Measurements from ENCODE around the gene ESM1.
"Not testable (repeated sequence)": the region's sequence is repeated elsewhere in the genome, so short reads cannot be mapped to it uniquely, and the experiment has no call there.

The ESM1 gene

GRCh38 chr5:55003432-55004065, 18.2 kb upstream of the ESM1 start:
- Histone ChIP-seq H3K9me3 (ENCODE audit: control insufficient read depth in 2 of 2, low read length in 2 of 2) (peaks cover 0 to 4% of the 10 kb centered on the region in 2 donors), H3K36me3 (ENCODE audit: control insufficient read depth in 2 of 2, insufficient read depth in 2 of 2, low read length in 2 of 2) (no peaks in the 10 kb centered on the region), H3K4me1 (ENCODE audit: control insufficient read depth, insufficient read depth, low read length) (no peaks in the 10 kb centered on the region), H3K27ac (ENCODE audit: low read length) (no peak overlapping the region), H3K27me3 (ENCODE audit: control insufficient read depth in 1 of 2, insufficient read depth in 2 of 2, low read length in 2 of 2) (no peaks in the 10 kb centered on the region), H3K4me3 (ENCODE audit: low read length in 2 of 2) (no peak overlapping the region), H3K9ac (ENCODE audit: low read length in 2 of 2) (no peak overlapping the region)

DNA sequence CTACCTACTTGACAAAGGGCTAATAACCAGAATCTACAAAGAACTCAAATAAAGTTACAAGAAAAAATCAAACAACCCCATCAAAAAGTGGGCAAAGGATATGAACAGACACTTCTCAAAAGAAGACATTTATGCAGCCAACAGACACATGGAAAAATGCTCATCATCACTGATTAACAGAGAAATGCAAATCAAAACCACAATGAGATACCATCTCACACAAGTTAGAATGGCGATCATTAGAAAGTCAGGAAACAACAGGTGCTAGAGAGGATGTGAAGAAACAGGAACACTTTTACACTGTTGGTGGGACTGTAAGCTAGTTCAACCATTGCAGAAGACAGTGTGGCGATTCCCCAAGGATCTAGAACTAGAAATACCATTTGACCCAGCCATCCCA, 16.8 kb upstream of the ESM1 start:
- H3K9ac ChIP-seq (ENCODE audit: low read length in 2 of 2); H3K4me1 ChIP-seq (ENCODE audit: control insufficient read depth, insufficient read depth, low read length); H3K27me3 ChIP-seq (ENCODE audit: control insufficient read depth in 1 of 2, insufficient read depth in 2 of 2, low read length in 2 of 2); H3K36me3 ChIP-seq (ENCODE audit: control insufficient read depth in 2 of 2, insufficient read depth in 2 of 2, low read length in 2 of 2); H3K4me3 ChIP-seq (ENCODE audit: low read length in 2 of 2); H3K27ac ChIP-seq (ENCODE audit: low read length); H3K9me3 ChIP-seq (ENCODE audit: control insufficient read depth in 2 of 2, low read length in 2 of 2): not testable (repeated sequence)

DNA sequence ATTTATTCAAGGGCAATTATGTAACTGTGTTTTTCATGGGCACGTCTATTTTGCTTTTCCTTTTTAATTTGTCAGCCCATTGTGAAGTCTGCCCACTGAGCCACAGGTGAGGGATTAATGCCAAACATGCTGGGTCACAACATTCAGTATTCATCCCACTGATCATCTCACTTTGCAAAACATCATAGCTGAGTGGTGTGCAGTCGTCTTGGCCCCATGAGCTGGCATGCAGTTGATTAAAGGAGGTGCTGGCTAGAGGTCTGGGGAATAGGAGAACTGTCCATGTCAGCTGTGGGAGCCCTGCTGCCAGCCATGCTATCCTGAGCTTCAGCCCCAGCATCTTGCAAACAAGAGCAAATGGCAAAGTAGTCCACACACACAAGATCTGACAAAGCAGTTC, 11.7 kb upstream of the ESM1 start:
- no peak overlapping the region for H3K9ac ChIP-seq (ENCODE audit: low read length in 2 of 2)
- no peaks in the 10 kb centered on the region for H3K9me3 ChIP-seq (ENCODE audit: control insufficient read depth in 2 of 2, low read length in 2 of 2)
- no peaks in the 10 kb centered on the region for H3K36me3 ChIP-seq (ENCODE audit: control insufficient read depth in 2 of 2, insufficient read depth in 2 of 2, low read length in 2 of 2)
- no peaks in the 10 kb centered on the region for H3K4me1 ChIP-seq (ENCODE audit: control insufficient read depth, insufficient read depth, low read length)
- no peak overlapping the region for H3K4me3 ChIP-seq (ENCODE audit: low read length in 2 of 2)
- H3K27ac ChIP-seq (ENCODE audit: low read length), result no peak overlapping the region
- H3K27me3 ChIP-seq (ENCODE audit: control insufficient read depth in 1 of 2, insufficient read depth in 2 of 2, low read length in 2 of 2), result no peaks in the 10 kb centered on the region

GRCh38 chr5:54996466-54996865, 11.1 kb upstream of the ESM1 start:
- Histone ChIP-seq H3K4me3 (ENCODE audit: low read length in 2 of 2) (no peak overlapping the region), H3K36me3 (ENCODE audit: control insufficient read depth in 2 of 2, insufficient read depth in 2 of 2, low read length in 2 of 2) (no peaks in the 10 kb centered on the region), H3K27ac (ENCODE audit: low read length) (no peak overlapping the region), H3K27me3 (ENCODE audit: control insufficient read depth in 1 of 2, insufficient read depth in 2 of 2, low read length in 2 of 2) (no peaks in the 10 kb centered on the region), H3K9ac (ENCODE audit: low read length in 2 of 2) (no peak overlapping the region), H3K4me1 (ENCODE audit: control insufficient read depth, insufficient read depth, low read length) (no peaks in the 10 kb centered on the region), H3K9me3 (ENCODE audit: control insufficient read depth in 2 of 2, low read length in 2 of 2) (no peaks in the 10 kb centered on the region)

- Histone ChIP-seq H3K4me1 (ENCODE audit: control insufficient read depth, insufficient read depth, low read length) (no peaks in the 10 kb centered on the region), H3K27ac (ENCODE audit: low read length) (no peak overlapping the region), H3K4me3 (ENCODE audit: low read length in 2 of 2) (no peak overlapping the region), H3K36me3 (ENCODE audit: control insufficient read depth in 2 of 2, insufficient read depth in 2 of 2, low read length in 2 of 2) (no peaks in the 10 kb centered on the region), H3K9ac (ENCODE audit: low read length in 2 of 2) (no peak overlapping the region), H3K27me3 (ENCODE audit: control insufficient read depth in 1 of 2, insufficient read depth in 2 of 2, low read length in 2 of 2) (no peaks in the 10 kb centered on the region), H3K9me3 (ENCODE audit: control insufficient read depth in 2 of 2, low read length in 2 of 2) (no peaks in the 10 kb centered on the region)
Observed at GRCh38 chr5:54995168-54995567, 9.8 kb upstream of the ESM1 start.

DNA sequence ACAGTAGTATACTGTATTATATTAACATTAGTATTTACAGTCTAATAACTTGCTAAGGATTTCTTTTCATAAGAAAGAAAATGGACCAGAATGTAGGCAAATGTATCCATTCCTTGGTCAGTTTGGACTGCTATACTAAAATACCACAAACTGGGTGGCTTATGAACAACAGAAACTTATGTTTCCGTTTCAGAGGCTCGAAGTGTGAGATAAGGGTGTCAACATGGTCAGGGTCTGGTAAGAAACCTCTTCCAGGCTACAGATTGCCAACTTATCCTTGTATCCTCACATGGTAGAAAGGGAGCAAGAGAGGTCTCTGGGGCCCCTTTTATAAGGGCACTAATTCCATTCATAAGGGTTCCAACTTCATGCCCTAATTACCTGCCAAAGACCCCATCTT, 9.2 kb upstream of the ESM1 start:
- Histone ChIP-seq H3K36me3 (ENCODE audit: control insufficient read depth in 2 of 2, insufficient read depth in 2 of 2, low read length in 2 of 2) (no peaks in the 10 kb centered on the region), H3K4me1 (ENCODE audit: control insufficient read depth, insufficient read depth, low read length) (no peaks in the 10 kb centered on the region), H3K4me3 (ENCODE audit: low read length in 2 of 2) (no peak overlapping the region), H3K9me3 (ENCODE audit: control insufficient read depth in 2 of 2, low read length in 2 of 2) (no peaks in the 10 kb centered on the region), H3K27ac (ENCODE audit: low read length) (no peak overlapping the region), H3K27me3 (ENCODE audit: control insufficient read depth in 1 of 2, insufficient read depth in 2 of 2, low read length in 2 of 2) (no peaks in the 10 kb centered on the region), H3K9ac (ENCODE audit: low read length in 2 of 2) (no peak overlapping the region)

GRCh38 chr5:54993318-54993717, 7.9 kb upstream of the ESM1 start:
- no peak overlapping the region for H3K9ac ChIP-seq (ENCODE audit: low read length in 2 of 2)
- no peak overlapping the region for H3K4me3 ChIP-seq (ENCODE audit: low read length in 2 of 2)
- H3K27me3 ChIP-seq (ENCODE audit: control insufficient read depth in 1 of 2, insufficient read depth in 2 of 2, low read length in 2 of 2), result no peaks in the 10 kb centered on the region
- H3K27ac ChIP-seq (ENCODE audit: low read length), result no peak overlapping the region
- no peaks in the 10 kb centered on the region for H3K4me1 ChIP-seq (ENCODE audit: control insufficient read depth, insufficient read depth, low read length)
- no peaks in the 10 kb centered on the region for H3K9me3 ChIP-seq (ENCODE audit: control insufficient read depth in 2 of 2, low read length in 2 of 2)
- H3K36me3 ChIP-seq (ENCODE audit: control insufficient read depth in 2 of 2, insufficient read depth in 2 of 2, low read length in 2 of 2), result no peaks in the 10 kb centered on the region

DNA sequence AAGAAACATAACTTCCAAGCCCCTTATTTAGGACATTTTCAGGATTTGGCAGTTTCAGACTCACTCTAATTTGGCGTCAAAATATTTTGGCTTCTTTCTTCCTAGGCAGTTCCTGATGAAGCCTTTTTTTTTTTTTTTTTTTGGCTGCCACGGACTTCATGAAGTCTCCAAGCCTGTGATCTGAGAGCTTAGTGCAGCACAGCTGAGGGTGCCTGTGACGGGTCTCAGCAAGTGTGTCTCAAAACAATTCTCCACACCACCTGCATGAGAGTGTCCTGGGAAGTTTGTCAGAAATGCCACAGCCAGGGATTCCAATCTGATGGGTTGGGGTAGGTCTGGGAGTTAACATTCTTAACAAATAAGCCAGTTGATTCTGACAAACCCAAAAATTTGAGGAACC, 6.0 kb upstream of the ESM1 start:
- H3K27ac ChIP-seq (ENCODE audit: low read length), result no peak overlapping the region
- no peaks in the 10 kb centered on the region for H3K9me3 ChIP-seq (ENCODE audit: control insufficient read depth in 2 of 2, low read length in 2 of 2)
- no peaks in the 10 kb centered on the region for H3K4me1 ChIP-seq (ENCODE audit: control insufficient read depth, insufficient read depth, low read length)
- H3K27me3 ChIP-seq (ENCODE audit: control insufficient read depth in 1 of 2, insufficient read depth in 2 of 2, low read length in 2 of 2), result peaks cover 0 to 4% of the 10 kb centered on the region in 2 donors
- no peak overlapping the region for H3K9ac ChIP-seq (ENCODE audit: low read length in 2 of 2)
- no peak overlapping the region for H3K4me3 ChIP-seq (ENCODE audit: low read length in 2 of 2)
- no peaks in the 10 kb centered on the region for H3K36me3 ChIP-seq (ENCODE audit: control insufficient read depth in 2 of 2, insufficient read depth in 2 of 2, low read length in 2 of 2)

GRCh38 chr5:54990841-54991258, 5.5 kb upstream of the ESM1 start:
- Histone ChIP-seq H3K4me3 (ENCODE audit: low read length in 2 of 2) (no peak overlapping the region), H3K4me1 (ENCODE audit: control insufficient read depth, insufficient read depth, low read length) (no peaks in the 10 kb centered on the region), H3K27me3 (ENCODE audit: control insufficient read depth in 1 of 2, insufficient read depth in 2 of 2, low read length in 2 of 2) (peaks cover 0 to 6% of the 10 kb centered on the region in 2 donors), H3K9me3 (ENCODE audit: control insufficient read depth in 2 of 2, low read length in 2 of 2) (no peaks in the 10 kb centered on the region), H3K9ac (ENCODE audit: low read length in 2 of 2) (no peak overlapping the region), H3K27ac (ENCODE audit: low read length) (no peak overlapping the region), H3K36me3 (ENCODE audit: control insufficient read depth in 2 of 2, insufficient read depth in 2 of 2, low read length in 2 of 2) (no peaks in the 10 kb centered on the region)

DNA sequence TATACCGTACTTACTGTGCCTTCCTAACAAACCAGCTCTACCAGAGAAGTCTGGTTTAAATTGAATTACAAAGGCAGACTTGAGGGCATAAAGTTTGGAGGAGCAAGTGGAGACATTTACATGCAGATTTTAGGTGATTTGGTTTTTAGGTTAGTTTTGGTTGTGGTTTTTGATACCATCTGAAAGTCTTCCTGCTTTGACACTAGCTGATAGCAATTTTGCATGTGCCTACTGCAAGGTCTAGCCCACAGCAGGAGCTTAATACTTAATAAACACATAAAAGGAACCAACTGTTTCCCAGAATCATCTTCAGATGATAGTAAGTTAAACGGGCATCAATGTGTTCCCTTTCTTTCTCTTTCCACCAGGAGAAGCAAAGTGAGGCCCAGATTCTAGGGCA, 3.4 kb upstream of the ESM1 start:
- no peak overlapping the region for H3K9ac ChIP-seq (ENCODE audit: low read length in 2 of 2)

DNA sequence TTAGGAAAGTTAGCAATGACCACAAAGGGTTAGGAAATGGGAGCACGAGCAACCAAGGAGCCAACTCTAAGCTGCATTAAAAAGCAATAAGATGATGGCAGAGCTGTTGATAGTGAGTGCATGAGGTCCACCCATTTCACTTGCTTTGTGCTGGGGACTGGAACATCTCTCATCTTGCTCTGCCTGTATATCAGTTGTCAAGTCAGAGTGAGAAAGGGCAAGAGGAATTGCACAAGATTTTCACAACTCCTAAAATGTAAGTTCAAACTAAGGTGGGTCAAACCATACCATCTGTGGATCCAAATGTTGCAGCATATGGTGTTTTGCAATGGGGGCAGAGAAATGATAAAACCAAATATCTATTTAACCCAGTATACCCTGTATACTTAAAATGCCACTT, 2.8 kb upstream of the ESM1 start:
- Histone ChIP-seq H3K27ac (ENCODE audit: low read length) (no peak overlapping the region), H3K27me3 (ENCODE audit: control insufficient read depth in 1 of 2, insufficient read depth in 2 of 2, low read length in 2 of 2) (peaks cover 4 to 14% of the 10 kb centered on the region in 2 donors), H3K4me3 (ENCODE audit: low read length in 2 of 2) (no peak overlapping the region), H3K9me3 (ENCODE audit: control insufficient read depth in 2 of 2, low read length in 2 of 2) (no peaks in the 10 kb centered on the region), H3K9ac (ENCODE audit: low read length in 2 of 2) (no peak overlapping the region), H3K4me1 (ENCODE audit: control insufficient read depth, insufficient read depth, low read length) (no peaks in the 10 kb centered on the region), H3K36me3 (ENCODE audit: control insufficient read depth in 2 of 2, insufficient read depth in 2 of 2, low read length in 2 of 2) (no peaks in the 10 kb centered on the region)

More for the DNA sequence above, 3.4 kb upstream of the ESM1 start:
- H3K27ac ChIP-seq (ENCODE audit: low read length), result no peak overlapping the region
- H3K36me3 ChIP-seq (ENCODE audit: control insufficient read depth in 2 of 2, insufficient read depth in 2 of 2, low read length in 2 of 2), result no peaks in the 10 kb centered on the region
- no peaks in the 10 kb centered on the region for H3K4me1 ChIP-seq (ENCODE audit: control insufficient read depth, insufficient read depth, low read length)
- H3K27me3 ChIP-seq (ENCODE audit: control insufficient read depth in 1 of 2, insufficient read depth in 2 of 2, low read length in 2 of 2), result peaks cover 4 to 14% of the 10 kb centered on the region in 2 donors
- no peak overlapping the region for H3K4me3 ChIP-seq (ENCODE audit: low read length in 2 of 2)
- H3K9me3 ChIP-seq (ENCODE audit: control insufficient read depth in 2 of 2, low read length in 2 of 2), result no peaks in the 10 kb centered on the region
